ENCODE measurements around the gene LCN2.

The LCN2 gene

GRCh38 chr9:128187361-128187760, 38.1 kb downstream of the LCN2 start:
- H3K4me3 ChIP-seq (ENCODE audit: low read length), result no peak overlapping the region
- DNase-seq (ENCODE audit: low read depth), result no peak
- TF ChIP-seq, protein P1, sequence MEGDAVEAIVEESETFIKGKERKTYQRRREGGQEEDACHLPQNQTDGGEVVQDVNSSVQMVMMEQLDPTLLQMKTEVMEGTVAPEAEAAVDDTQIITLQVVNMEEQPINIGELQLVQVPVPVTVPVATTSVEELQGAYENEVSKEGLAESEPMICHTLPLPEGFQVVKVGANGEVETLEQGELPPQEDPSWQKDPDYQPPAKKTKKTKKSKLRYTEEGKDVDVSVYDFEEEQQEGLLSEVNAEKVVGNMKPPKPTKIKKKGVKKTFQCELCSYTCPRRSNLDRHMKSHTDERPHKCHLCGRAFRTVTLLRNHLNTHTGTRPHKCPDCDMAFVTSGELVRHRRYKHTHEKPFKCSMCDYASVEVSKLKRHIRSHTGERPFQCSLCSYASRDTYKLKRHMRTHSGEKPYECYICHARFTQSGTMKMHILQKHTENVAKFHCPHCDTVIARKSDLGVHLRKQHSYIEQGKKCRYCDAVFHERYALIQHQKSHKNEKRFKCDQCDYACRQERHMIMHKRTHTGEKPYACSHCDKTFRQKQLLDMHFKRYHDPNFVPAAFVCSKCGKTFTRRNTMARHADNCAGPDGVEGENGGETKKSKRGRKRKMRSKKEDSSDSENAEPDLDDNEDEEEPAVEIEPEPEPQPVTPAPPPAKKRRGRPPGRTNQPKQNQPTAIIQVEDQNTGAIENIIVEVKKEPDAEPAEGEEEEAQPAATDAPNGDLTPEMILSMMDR (IDR thresholded peaks at IDR 0.05; ENCODE audit: insufficient read depth, low read depth, low read length, missing control alignments), result no peak

DNA sequence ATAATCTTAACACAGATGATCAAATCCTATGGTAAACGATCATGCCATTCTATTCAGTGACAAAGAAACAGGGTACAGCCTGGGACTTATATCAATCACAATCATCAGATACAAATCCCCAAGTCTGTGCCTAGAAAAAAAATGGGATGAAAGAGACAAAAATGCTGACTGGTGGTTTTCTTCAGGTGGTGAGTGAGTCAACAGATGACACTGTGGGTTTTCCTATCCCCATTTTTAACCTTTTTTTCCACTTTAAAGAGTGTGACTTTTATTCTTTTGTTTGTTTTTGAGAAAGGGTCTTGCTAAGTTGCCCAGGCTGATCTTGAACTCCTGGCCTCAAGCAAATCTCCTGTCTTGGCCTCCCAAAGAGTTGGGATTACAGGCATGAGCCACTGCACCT, 39.0 kb downstream of the LCN2 start:
- H3K4me3 ChIP-seq (ENCODE audit: low read length), result no peak overlapping the region
- no peak for DNase-seq (ENCODE audit: low read depth)
- TF ChIP-seq, protein P1 (IDR thresholded peaks at IDR 0.05; ENCODE audit: insufficient read depth, low read depth, low read length, missing control alignments), result no peak

GRCh38 chr9:128190013-128190412, 40.8 kb downstream of the LCN2 start:
- TF ChIP-seq, protein P1 (IDR thresholded peaks at IDR 0.05; ENCODE audit: insufficient read depth, low read depth, low read length, missing control alignments), result no peak
- no peak overlapping the region for H3K4me3 ChIP-seq (ENCODE audit: low read length)
- no peak for DNase-seq (ENCODE audit: low read depth)

DNA sequence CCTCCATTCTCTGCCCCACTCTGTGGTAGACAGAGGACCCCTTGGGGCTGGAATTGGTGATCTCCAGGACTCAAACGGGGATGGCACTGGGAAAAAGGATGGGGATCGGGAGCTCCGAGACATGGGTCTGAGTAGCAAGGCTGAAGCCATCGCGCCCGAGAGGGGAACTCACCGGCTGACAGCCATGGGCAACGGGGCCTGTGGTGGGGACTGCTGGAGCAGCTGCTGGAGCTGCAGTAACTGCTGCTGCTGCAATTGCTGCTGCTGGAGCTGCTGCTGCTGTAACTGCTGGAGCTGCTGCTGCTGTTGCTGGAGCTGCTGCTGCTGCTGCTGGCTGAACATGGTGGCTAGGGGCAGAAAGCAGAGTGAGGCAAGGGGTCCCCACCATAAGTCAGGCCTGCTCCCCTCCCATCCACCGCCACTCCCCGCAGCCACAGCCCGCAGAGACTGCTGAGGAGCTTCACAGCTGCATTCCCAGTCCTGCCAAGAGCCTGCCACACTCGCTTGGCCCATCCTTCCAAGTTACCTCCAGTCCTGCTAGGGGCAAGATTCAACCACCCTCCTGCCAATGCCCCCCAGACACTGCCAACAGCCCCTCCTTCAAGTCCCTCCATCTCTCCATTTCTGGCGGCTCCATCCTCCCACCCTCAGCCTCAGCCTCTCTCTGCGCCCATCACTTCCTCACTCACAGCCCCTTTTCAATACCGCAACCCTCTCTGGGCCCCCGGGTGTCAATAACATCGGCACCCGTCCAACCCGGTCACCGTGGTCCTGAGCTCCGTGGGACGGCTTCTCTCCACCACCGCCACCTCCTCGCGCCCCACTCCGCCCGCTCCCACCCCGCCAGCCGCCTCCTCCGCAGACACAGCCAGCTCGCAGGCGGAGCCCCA, 41.5 kb downstream of the LCN2 start:
- DNase-seq (ENCODE audit: low read depth), result no peak
- TF ChIP-seq, protein P1 (IDR thresholded peaks at IDR 0.05; ENCODE audit: insufficient read depth, low read depth, low read length, missing control alignments), result no peak
- H3K4me3 ChIP-seq (ENCODE audit: low read length), result peak overlapping the region; percentile 77

DNA sequence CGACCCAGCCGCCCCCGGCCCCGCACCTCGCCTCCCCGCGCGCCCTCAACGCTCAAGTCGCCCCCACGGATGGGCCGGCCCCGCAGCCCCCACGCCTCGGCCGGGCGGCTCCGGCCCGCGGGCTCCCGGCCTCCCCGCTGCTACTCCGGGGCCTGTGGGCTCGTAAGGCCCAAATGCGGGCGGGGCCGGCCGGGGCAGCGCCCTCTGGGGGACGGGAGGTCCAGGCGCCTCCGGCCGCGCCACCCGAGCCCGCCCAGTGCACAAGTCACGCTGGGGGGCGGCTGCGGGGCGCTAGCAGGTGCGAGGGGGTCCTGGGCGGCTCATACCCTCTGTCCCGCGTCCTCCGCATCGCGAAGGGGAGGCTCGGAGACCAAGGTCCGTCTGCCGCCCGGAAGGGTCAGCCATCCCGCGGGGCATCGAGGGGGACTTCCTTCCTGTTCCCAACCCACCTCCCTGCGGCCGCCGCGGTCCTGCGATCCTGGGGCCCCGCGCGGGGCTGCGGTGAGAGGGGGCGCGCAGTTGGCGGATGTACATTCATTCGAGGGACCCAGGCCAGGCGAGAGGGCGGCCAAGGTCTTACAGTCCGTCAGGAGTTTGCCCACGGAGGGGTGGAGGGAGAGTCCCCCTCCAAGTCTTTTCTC, 42.3 kb downstream of the LCN2 start, which contains the start of gene CIZ1:
CIZ1 (minus strand) TSS at position 167 of the 641 bp plus-strand sequence. CDS start 715 bp downstream, outside the sequence.
- TF ChIP-seq, protein P1 (IDR thresholded peaks at IDR 0.05; ENCODE audit: insufficient read depth, low read depth, low read length, missing control alignments), result peak; percentile 30
- peak; percentile 81 for DNase-seq (ENCODE audit: low read depth)
- H3K4me3 ChIP-seq (ENCODE audit: low read length), result peak within 1 kb of the TSS; percentile 77

DNA sequence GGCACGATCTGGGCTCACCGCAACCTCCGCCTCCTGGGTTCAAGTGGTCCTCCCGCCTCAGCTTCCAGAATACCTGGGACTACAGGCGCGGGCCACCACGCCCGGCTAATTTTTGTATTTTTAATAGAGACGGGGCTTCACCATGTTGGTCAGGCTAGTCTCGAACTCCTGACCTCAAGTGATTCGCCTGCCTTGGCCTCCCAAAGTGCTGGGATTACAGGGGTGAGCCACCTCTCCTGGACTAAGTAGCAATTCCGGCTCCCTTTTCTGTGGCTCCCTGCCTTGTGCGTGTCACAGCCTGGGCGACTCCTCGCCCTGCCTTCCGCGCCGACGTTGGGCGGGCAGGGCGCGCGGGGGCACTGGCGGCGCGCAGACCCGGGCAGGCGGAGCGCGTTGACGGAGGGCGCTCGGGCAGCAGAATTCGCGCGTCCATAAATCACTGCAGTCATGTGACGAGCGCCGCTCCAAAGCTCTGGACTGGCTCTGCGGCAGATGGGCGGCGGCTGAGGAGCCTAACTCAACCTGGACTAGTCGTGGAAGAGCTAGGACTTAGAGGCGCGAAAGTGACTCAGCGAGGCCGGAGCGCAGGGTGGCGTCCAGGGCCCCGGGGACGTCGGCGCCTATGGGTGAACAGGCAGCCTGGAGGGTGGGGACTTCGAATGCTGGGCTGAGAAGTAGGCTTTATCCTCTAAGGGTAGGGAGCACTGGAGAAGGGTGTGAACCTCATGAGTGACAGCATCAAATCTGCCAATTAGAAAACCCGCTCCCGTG, 43.5 kb downstream of the LCN2 start:
- peak; percentile 91 for DNase-seq (ENCODE audit: low read depth)
- H3K4me3 ChIP-seq (ENCODE audit: low read length), result peak overlapping the region; percentile 77
- TF ChIP-seq, protein P1 (IDR thresholded peaks at IDR 0.05; ENCODE audit: insufficient read depth, low read depth, low read length, missing control alignments), result no peak

Measured in epithelial cell of esophagus (primary cell).